GM12878 (cell line): ENCODE results near the gene PELI2. TPM values are rescaled to one million over a fixed set of nuclear protein-coding genes. Genes with fewer than 3 reads are reported as not detected.

Experiments used
- ATAC-seq: fragments of 200-7000 bp; cut with Tn5 transposase; 3 replicates; pipeline ENCODE4 v1.9.1; 2020; ENCODE audit warnings: mild to moderate bottlenecking, moderate library complexity
- BruUV-seq: library from RNA; stranded (reverse); fragments of 400-500 nt; replicated peaks from 2 replicates; lab custom pipeline; 2021; lab: Mats Ljungman, UMichigan
- CTCF ChIA-PET: fragments of 300-600 bp; sonication (Branson Sonifier 250); formaldehyde crosslinking; extraction: SDS; loops from one replicate; lab custom pipeline; 2021; ENCODE audit warnings: inconsistent platforms; lab: Yijun Ruan, JAX
- POLR2A ChIA-PET: fragments of 350-600 bp; formaldehyde crosslinking; extraction: SDS; loops from one replicate; lab custom pipeline; 2021; ENCODE audit warnings: inconsistent platforms; lab: Charles Lee
- RAD21 ChIA-PET: fragments of 300-600 bp; sonication (Branson Sonifier 250); formaldehyde crosslinking; loops from one replicate; lab custom pipeline; 2023; ENCODE audit warnings: antibody characterized with exemption; ENCODE audit not compliant: unreplicated experiment; lab: Charles Lee
- SMC1A ChIA-PET: fragments of 300-600 bp; sonication (Branson Sonifier 250); formaldehyde crosslinking; loops from one replicate; lab custom pipeline; 2023; ENCODE audit not compliant: unreplicated experiment, uncharacterized antibody; lab: Charles Lee
- DNase-seq: peaks from one replicate; pipeline ENCODE4 v3.0.0-alpha.2; 2011; ENCODE audit warnings: low read depth, low spot score
- FAIRE-seq: peaks from 3 replicates; lab custom pipeline; 2011; peaks lifted over from hg19 to GRCh38; lab: Jason Lieb, UNC
- H2AFZ ChIP-seq: 2 replicates; pipeline ENCODE4 v1.6.0; 2011; ENCODE audit warnings: low read depth, low read length, control low read depth; ENCODE audit not compliant: control insufficient read depth
- H3K27ac ChIP-seq: 2 replicates; pipeline ENCODE4 v1.5.1; 2011; ENCODE audit warnings: control low read depth; ENCODE audit not compliant: control insufficient read depth, insufficient read depth
- H3K27me3 ChIP-seq, 2 experiments: replicated peaks in 1 of 2; 2 replicates each; pipeline versions ENCODE4 v1.6.0 to v1.6.1; 2011; ENCODE audit warnings: low read length in 1 of 2; ENCODE audit not compliant: control insufficient read depth in 2 of 2, insufficient read depth in 2 of 2
- H3K36me3 ChIP-seq, 2 experiments: 2 replicates each; pipeline ENCODE4 v1.5.1; 2011; ENCODE audit warnings: low read length in 1 of 2; ENCODE audit not compliant: control insufficient read depth in 2 of 2, insufficient read depth in 2 of 2
- H3K4me1 ChIP-seq: 2 replicates; pipeline ENCODE4 v1.6.1; 2011; ENCODE audit warnings: mild to moderate bottlenecking, low read length, moderate library complexity, mixed read lengths; ENCODE audit not compliant: control insufficient read depth, insufficient read depth
- H3K4me2 ChIP-seq: 2 replicates; pipeline ENCODE4 v1.6.0; 2011; ENCODE audit warnings: control low read depth; ENCODE audit not compliant: control insufficient read depth, insufficient read depth
- H3K4me3 ChIP-seq: fragments of 200-600 bp; sonication (generic); 2 replicates; pipeline ENCODE4 v1.5.1; 2016
- H3K79me2 ChIP-seq: 2 replicates; pipeline ENCODE4 v1.6.0; 2011; ENCODE audit warnings: low read length; ENCODE audit not compliant: control insufficient read depth, insufficient read depth
- H3K9ac ChIP-seq: 2 replicates; pipeline ENCODE4 v1.8.0; 2011; ENCODE audit warnings: low read length, control low read depth, mixed read lengths; ENCODE audit not compliant: control insufficient read depth, insufficient read depth
- H3K9me3 ChIP-seq: replicated peaks from 3 replicates; pipeline ENCODE4 v1.5.1; 2011; ENCODE audit warnings: mild to moderate bottlenecking, low read length; ENCODE audit not compliant: control insufficient read depth, insufficient read depth
- H4K20me1 ChIP-seq: 2 replicates; pipeline ENCODE4 v1.6.0; 2011; ENCODE audit not compliant: control insufficient read depth, insufficient read depth
- CREB1 ChIP-seq: IDR thresholded peaks from 2 replicates; pipeline ENCODE4 v1.6.1; 2012; ENCODE audit warnings: low read depth, mild to moderate bottlenecking, inconsistent platforms
- EGR1 ChIP-seq, 2 experiments: IDR thresholded peaks; 1 replicate in 1 of 2; 2 replicates in 1 of 2; pipeline ENCODE4 v1.6.1; 2011 to 2012; ENCODE audit warnings: low read depth in 2 of 2, low read length in 2 of 2, borderline replicate concordance in 1 of 2, mild to moderate bottlenecking in 1 of 2, moderate library complexity in 1 of 2
- FOS ChIP-seq: IDR thresholded peaks from 3 replicates; pipeline ENCODE4 v1.6.1; 2011; ENCODE audit warnings: borderline replicate concordance; ENCODE audit not compliant: insufficient read length; ENCODE audit errors: extremely low read depth
- IKZF1 ChIP-seq: fragments of 450-650 bp; conservative IDR thresholded peaks from 2 replicates; pipeline ENCODE4 v1.6.1; 2017; ENCODE audit warnings: antibody characterized with exemption, mild to moderate bottlenecking
- MYB ChIP-seq: fragments of 150-350 bp; IDR thresholded peaks from 2 replicates; pipeline ENCODE4 v1.6.1; 2014; ENCODE audit warnings: mild to moderate bottlenecking, low read depth, low read length, borderline replicate concordance
- NFYB ChIP-seq: IDR thresholded peaks from 2 replicates; pipeline ENCODE4 v1.6.1; 2011; ENCODE audit warnings: low read depth, mild to moderate bottlenecking, low read length, improper control_type of control experiment, moderate library complexity; ENCODE audit not compliant: insufficient read depth
- NR2C2 ChIP-seq: IDR thresholded peaks from 2 replicates; pipeline ENCODE4 v1.6.1; 2011; ENCODE audit warnings: borderline replicate concordance, low read depth; ENCODE audit not compliant: control insufficient read depth, insufficient read length
- POLR2AphosphoS5 ChIP-seq: IDR thresholded peaks from 2 replicates; pipeline ENCODE4 v1.6.1; 2011; ENCODE audit warnings: mild to moderate bottlenecking, low read length, inconsistent platforms
- SMARCA5 ChIP-seq: fragments of 450-650 bp; IDR thresholded peaks from 2 replicates; pipeline ENCODE4 v1.6.1; 2017; ENCODE audit warnings: mild to moderate bottlenecking
- SMC3 ChIP-seq: IDR thresholded peaks from 2 replicates; pipeline ENCODE4 v1.6.1; 2011; ENCODE audit warnings: low read length, improper control_type of control experiment, borderline replicate concordance
- TAF1 ChIP-seq: IDR thresholded peaks from 2 replicates; pipeline ENCODE4 v1.6.1; 2011; ENCODE audit warnings: mild to moderate bottlenecking, low read depth, low read length, borderline replicate concordance
- TCF3 ChIP-seq: IDR thresholded peaks from 2 replicates; pipeline ENCODE4 v1.6.1; 2012; ENCODE audit warnings: low read depth, mild to moderate bottlenecking, low read length, borderline replicate concordance; ENCODE audit not compliant: insufficient read depth
- WRNIP1 ChIP-seq: IDR thresholded peaks from 2 replicates; pipeline ENCODE4 v1.6.1; 2011; ENCODE audit warnings: low read depth, low read length, improper control_type of control experiment, borderline replicate concordance
- ZNF207 ChIP-seq: fragments of 450-650 bp; IDR thresholded peaks from 2 replicates; pipeline ENCODE4 v1.6.1; 2014; ENCODE audit warnings: antibody characterized with exemption, mild to moderate bottlenecking, borderline replicate concordance
- WGBS: methylation state at CpG from one replicate; pipeline ENCODE4 v1.1.6; 2016; ENCODE audit warnings: low lambda C conversion rate; ENCODE audit not compliant: insufficient replicate concordance, insufficient coverage; ENCODE audit errors: missing lambda C conversion rate; 5-methylcytosine and 5-hydroxymethylcytosine counted together
- in situ Hi-C: fragments of 300-500 bp; cut with MboI; formaldehyde crosslinking; loops from 9 replicates; pipeline ENCODE4 v1.14.3; 2018; ENCODE audit warnings: mixed read lengths
- intact Hi-C: fragments of 100-400 bp; cut with micrococcal nuclease; formaldehyde crosslinking; loops from one replicate; pipeline ENCODE4 v1.14.2; 2022; ENCODE audit not compliant: unreplicated experiment
- polyA plus RNA-seq, 11 experiments: library from polyadenylated mRNA; depleted of rRNA in 4 of 11; unstranded in 6 of 11; stranded (reverse) in 5 of 11; fragments of >200 nt; fragmentation: Nextera tagmentation in 4 of 11; fragmentation: Illumina TruSeq in 1 of 11; extraction: Ambion mirVana in 4 of 11; extraction: Trizol in 1 of 11; gene quantifications; 1 replicate in 1 of 11; 2 replicates in 10 of 11; pipeline versions ENCODE4 v1.2.1 to v1.2.3, GENCODE V29; 2011 to 2016; ENCODE audit warnings: inconsistent platforms in 2 of 11, missing spikeins in 2 of 11, low read depth in 1 of 11
- total RNA-seq, 4 experiments: library from RNA; depleted of rRNA in 3 of 4; stranded (reverse); fragments of >200 nt in 3 of 4; fragmentation: Illumina TruSeq in 1 of 4; extraction: Trizol in 1 of 4; gene quantifications; 2 replicates each; pipeline versions ENCODE4 v1.2.1 to v1.2.3, GENCODE V29; 2013 to 2021
- TF ChIP-seq, protein P1 (sequence below): fragments of 450-650 bp; IDR thresholded peaks from 2 replicates; pipeline ENCODE4 v1.6.1; 2018; ENCODE audit warnings: mild to moderate bottlenecking, low read depth, moderate library complexity; ENCODE audit not compliant: partially characterized antibody
- TF ChIP-seq, protein P2 (sequence below): IDR thresholded peaks from 2 replicates; pipeline ENCODE4 v1.6.1; 2011; ENCODE audit warnings: mild to moderate bottlenecking, low read depth, low read length, moderate library complexity; ENCODE audit not compliant: insufficient replicate concordance
- TF ChIP-seq, protein P3 (sequence below): IDR thresholded peaks from 2 replicates; pipeline ENCODE4 v1.6.1; 2012; ENCODE audit warnings: low read length, inconsistent platforms
- TF ChIP-seq, protein P4 (sequence below): IDR thresholded peaks from 2 replicates; pipeline ENCODE4 v1.6.1; 2011; ENCODE audit warnings: low read depth, mild to moderate bottlenecking, low read length, moderate library complexity, borderline replicate concordance; ENCODE audit errors: extremely low read depth

The PELI2 gene
- total and polyA plus RNA-seq, 10 of the 15 experiments (the other 5 are each of a cell fraction or from before 2014, with no cell fraction given), result under 0.01 to 0.10 (median 0.01) TPM; not detected in 3

DNA sequence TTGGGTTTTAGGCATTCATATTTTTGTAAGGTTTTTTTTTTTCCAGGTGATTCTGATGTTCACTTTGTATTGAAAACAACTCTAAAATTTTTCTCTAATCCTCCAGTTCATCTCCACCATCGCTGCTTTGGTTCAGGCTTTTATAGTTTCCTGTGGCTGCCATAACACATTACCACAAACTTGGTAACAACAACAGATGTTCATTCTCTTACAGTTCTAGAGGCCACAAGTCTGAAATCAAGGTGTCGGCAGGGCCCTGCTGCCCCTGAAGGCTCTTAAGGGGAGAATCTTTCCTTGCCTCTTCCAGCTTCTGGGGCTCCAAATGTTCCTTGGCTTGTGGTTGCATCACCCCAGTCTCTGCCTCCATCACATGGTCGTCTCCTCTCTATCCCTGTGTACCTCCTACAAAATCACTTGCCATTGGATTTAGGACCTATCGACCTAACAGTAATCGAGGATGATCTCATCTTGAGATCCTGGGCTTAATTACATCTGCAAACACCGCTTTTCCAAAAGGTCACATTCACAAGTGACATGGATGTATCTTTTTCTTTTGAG is 55.2 kb downstream of the PELI2 start:
- Histone ChIP-seq H3K9me3 (no peaks in the 10 kb centered on the region), H3K4me1 (no peaks in the 10 kb centered on the region), H3K27ac (no peak overlapping the region), H3K79me2 (no peaks in the 10 kb centered on the region), H3K4me3 (no peak overlapping the region), H3K4me2 (no peak overlapping the region), H3K9ac (no peak overlapping the region), H4K20me1 (no peaks in the 10 kb centered on the region), H3K36me3 (no peaks in the 10 kb centered on the region), H3K27me3 (no peaks in the 10 kb centered on the region; a peak in 2 of 4 replicates), H2AFZ (no peak overlapping the region)
- ATAC-seq (no peak), DNase-seq (no peak), FAIRE-seq (no peak)
- POLR2A ChIA-PET, result no interaction called here
- CTCF ChIA-PET, result no interaction called here
- RAD21 ChIA-PET, result no interaction called here
- SMC1A ChIA-PET, result no interaction called here
- in situ Hi-C loops, result no loop called here
- intact Hi-C loops, result no loop called here
- BruUV-seq, result no TSS peak
- TF ChIP-seq TAF1, result no peak
- TF ChIP-seq NFYB, result no peak
- no peak for TF ChIP-seq SMARCA5
- no peak for TF ChIP-seq IKZF1
- no peak for TF ChIP-seq FOS
- TF ChIP-seq WRNIP1, result no peak
- no peak for TF ChIP-seq EGR1 (IDR thresholded peaks at IDR 0.05; ENCODE audit: borderline replicate concordance in 1 of 2, low read depth in 2 of 2, low read length in 2 of 2)
- TF ChIP-seq, protein P1, sequence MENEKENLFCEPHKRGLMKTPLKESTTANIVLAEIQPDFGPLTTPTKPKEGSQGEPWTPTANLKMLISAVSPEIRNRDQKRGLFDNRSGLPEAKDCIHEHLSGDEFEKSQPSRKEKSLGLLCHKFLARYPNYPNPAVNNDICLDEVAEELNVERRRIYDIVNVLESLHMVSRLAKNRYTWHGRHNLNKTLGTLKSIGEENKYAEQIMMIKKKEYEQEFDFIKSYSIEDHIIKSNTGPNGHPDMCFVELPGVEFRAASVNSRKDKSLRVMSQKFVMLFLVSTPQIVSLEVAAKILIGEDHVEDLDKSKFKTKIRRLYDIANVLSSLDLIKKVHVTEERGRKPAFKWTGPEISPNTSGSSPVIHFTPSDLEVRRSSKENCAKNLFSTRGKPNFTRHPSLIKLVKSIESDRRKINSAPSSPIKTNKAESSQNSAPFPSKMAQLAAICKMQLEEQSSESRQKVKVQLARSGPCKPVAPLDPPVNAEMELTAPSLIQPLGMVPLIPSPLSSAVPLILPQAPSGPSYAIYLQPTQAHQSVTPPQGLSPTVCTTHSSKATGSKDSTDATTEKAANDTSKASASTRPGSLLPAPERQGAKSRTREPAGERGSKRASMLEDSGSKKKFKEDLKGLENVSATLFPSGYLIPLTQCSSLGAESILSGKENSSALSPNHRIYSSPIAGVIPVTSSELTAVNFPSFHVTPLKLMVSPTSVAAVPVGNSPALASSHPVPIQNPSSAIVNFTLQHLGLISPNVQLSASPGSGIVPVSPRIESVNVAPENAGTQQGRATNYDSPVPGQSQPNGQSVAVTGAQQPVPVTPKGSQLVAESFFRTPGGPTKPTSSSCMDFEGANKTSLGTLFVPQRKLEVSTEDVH, result no peak
- TF ChIP-seq, protein P2, sequence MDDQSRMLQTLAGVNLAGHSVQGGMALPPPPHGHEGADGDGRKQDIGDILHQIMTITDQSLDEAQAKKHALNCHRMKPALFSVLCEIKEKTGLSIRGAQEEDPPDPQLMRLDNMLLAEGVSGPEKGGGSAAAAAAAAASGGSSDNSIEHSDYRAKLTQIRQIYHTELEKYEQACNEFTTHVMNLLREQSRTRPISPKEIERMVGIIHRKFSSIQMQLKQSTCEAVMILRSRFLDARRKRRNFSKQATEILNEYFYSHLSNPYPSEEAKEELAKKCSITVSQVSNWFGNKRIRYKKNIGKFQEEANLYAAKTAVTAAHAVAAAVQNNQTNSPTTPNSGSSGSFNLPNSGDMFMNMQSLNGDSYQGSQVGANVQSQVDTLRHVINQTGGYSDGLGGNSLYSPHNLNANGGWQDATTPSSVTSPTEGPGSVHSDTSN, result no peak
- no peak for TF ChIP-seq NR2C2
- no peak for TF ChIP-seq ZNF207
- TF ChIP-seq TCF3, result no peak
- no peak for TF ChIP-seq SMC3
- no peak for TF ChIP-seq POLR2AphosphoS5
- no peak for TF ChIP-seq MYB
- TF ChIP-seq, protein P3, sequence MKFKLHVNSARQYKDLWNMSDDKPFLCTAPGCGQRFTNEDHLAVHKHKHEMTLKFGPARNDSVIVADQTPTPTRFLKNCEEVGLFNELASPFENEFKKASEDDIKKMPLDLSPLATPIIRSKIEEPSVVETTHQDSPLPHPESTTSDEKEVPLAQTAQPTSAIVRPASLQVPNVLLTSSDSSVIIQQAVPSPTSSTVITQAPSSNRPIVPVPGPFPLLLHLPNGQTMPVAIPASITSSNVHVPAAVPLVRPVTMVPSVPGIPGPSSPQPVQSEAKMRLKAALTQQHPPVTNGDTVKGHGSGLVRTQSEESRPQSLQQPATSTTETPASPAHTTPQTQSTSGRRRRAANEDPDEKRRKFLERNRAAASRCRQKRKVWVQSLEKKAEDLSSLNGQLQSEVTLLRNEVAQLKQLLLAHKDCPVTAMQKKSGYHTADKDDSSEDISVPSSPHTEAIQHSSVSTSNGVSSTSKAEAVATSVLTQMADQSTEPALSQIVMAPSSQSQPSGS, result no peak
- TF ChIP-seq, protein P4, sequence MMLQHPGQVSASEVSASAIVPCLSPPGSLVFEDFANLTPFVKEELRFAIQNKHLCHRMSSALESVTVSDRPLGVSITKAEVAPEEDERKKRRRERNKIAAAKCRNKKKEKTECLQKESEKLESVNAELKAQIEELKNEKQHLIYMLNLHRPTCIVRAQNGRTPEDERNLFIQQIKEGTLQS, result no peak
- TF ChIP-seq CREB1, result no peak
- 24% methylated on average over 6 of the region's 6 CpGs for WGBS
